Small intestine (tissue), 7 donors: Measurements from ENCODE around the gene INAFM2. TPM values are rescaled to one million over a fixed set of nuclear protein-coding genes. Genes with fewer than 3 reads are reported as not detected.
A peak's percentile ranks its signal among the peaks of the same experiment; 100 is the strongest.

Experiments
- DNase-seq, 2 donors: peaks; one replicate each; pipeline versions ENCODE4 v3.0.0 to v3.0.0-alpha.2; 2013
- FAIRE-seq: peaks from 2 replicates; lab custom pipeline; 2012; peaks lifted over from hg19 to GRCh38; lab: Jason Lieb, UNC
- H3K27ac ChIP-seq, 3 donors: one replicate each; pipeline ENCODE4 v1.5.1; 2013; ENCODE audit warnings: low read length in 2 of 3, mild to moderate bottlenecking in 2 of 3, control low read depth in 1 of 3, inconsistent platforms in 1 of 3, low read depth in 1 of 3, moderate library complexity in 1 of 3
- H3K27me3 ChIP-seq, 3 donors: one replicate each; pipeline ENCODE4 v1.6.1; 2013; ENCODE audit warnings: low read length in 3 of 3, inconsistent platforms in 1 of 3; ENCODE audit not compliant: control insufficient read depth in 3 of 3, insufficient read depth in 3 of 3
- H3K36me3 ChIP-seq, 3 donors: one replicate each; pipeline ENCODE4 v1.6.1; 2013; ENCODE audit warnings: low read length in 3 of 3, inconsistent platforms in 1 of 3, low read depth in 1 of 3, mild to moderate bottlenecking in 1 of 3, moderate library complexity in 1 of 3; ENCODE audit not compliant: control insufficient read depth in 3 of 3, insufficient read depth in 2 of 3
- H3K4me1 ChIP-seq, 3 donors: one replicate each; pipeline ENCODE4 v1.6.1; 2013; ENCODE audit warnings: low read length in 2 of 3, inconsistent platforms in 1 of 3, low read depth in 1 of 3, mild to moderate bottlenecking in 1 of 3, moderate library complexity in 1 of 3; ENCODE audit not compliant: control insufficient read depth in 3 of 3, insufficient read depth in 2 of 3
- H3K4me3 ChIP-seq, 3 donors: one replicate each; pipeline ENCODE4 v1.5.1; 2013; ENCODE audit warnings: low read length in 3 of 3, control low read depth in 1 of 3, inconsistent platforms in 1 of 3, low read depth in 1 of 3, mild to moderate bottlenecking in 1 of 3, moderate library complexity in 1 of 3
- H3K9me3 ChIP-seq, 2 donors: one replicate each; pipeline ENCODE4 v1.6.1; 2013; ENCODE audit warnings: low read depth in 1 of 2, low read length in 1 of 2; ENCODE audit not compliant: control insufficient read depth in 2 of 2, insufficient read depth in 1 of 2
- WGBS, 3 donors: extraction: QIAGEN DNeasy Blood & Tissue Kit; methylation state at CpG; one replicate each; pipeline ENCODE4 v1.1.7; 2013; 5-methylcytosine and 5-hydroxymethylcytosine counted together
- polyA plus RNA-seq, 4 donors: library from polyadenylated mRNA; stranded (reverse) in 3 of 4; unstranded in 1 of 4; fragments of 200-250 nt in 3 of 4; fragments of 120-200 nt in 1 of 4; gene quantifications; one replicate each; pipeline versions ENCODE4 v1.2.1 to v1.2.3, GENCODE V29; 2013
- donor health status: healthy with polysubstance abuse.
- donor health status: control.
- donor health status: control.
- donor health status: Bipolar disorder and iron deficiency.
- donor health status: healthy.

INAFM2 gene
- polyA plus RNA-seq, 4 donors = 4.7 to 10.6 (median 6.5) TPM

DNA sequence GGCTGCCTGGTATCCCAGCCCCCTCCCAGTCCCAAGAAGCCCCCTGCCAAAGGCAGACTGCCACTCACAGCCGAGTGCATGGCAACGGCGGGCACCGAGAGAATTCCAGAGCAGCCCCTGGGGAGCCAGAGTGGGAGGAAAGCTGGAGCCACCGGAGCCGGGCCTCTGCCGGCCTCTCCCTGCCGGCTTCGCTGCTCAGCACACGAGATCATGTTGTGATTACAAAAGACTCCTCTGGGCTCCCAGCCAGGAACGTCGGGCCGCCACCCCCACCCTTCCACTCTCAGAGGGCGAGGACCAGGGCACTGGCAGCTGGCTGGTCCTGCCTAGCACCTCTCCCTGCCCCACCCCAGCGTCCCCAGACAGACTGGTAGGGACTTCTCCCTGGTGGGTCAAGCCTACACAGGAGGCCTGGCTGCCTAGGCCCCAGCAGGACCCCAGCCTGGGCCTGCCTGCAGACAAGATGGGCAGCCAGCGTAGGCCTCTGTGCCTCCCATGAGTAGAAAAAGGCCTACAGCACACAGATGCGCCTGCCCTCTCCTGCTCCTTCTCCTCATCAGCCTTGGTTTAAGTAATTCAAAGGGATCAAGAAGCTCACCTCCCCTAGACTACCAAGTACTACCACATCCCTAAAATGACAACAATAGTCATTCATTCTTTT lies 17.4 kb downstream of the INAFM2 start, which contains the start of gene CCDC9B:
TSS of gene CCDC9B (minus strand) at position 200 of the 661 bp plus-strand sequence. CDS start at position 80, 120 bp downstream.
- FAIRE-seq = no peak
- no peaks in the 10 kb centered on the region for H3K9me3 ChIP-seq
- WGBS, 3 donors = 15 to 24% (median 23%) methylated on average over 16 to 17 of the region's 17 CpGs

DNA sequence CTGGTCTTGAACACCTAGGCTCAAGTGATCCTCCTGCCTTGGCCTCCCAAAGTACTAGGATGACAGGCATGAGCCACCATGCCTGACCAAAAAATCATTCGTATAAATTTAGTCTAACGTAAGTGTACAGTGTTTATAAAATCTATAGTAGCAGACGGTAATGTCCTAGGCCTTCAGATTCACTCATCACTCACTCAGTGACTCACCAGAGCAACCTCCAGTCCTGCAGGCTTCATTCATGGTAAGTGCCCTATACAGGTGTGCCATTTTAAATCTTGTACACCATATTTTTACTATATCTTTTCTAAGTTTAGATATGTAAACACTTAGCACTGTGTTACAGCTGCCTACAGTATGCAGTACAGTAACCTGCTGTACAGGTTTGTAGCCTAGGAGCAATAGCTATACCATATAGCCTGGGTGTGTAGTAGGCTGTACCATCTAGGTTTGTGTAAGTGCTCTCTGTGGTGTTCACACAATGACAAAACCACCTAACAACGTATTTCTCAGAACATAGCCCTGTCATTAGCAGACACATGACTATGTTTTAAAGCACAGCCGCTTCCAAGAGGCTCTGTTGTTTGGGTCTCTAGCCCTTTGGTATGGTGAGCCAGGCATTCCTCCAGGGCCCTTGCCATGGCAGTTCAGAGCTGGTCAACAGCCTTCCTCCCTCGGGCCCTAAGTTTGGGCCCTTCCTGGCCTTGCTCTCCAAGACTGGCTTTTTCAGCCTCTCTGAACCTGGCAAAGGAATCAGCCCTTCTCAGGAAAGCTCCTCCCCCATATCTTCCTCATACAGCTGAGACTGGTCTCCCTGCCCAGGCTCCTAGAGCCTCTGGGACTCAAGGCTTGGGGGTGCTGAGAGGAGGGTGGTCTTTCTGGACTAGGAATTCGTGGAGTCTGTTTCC lies 19.2 kb downstream of the INAFM2 start:
- Histone ChIP-seq H3K4me3 (no peak overlapping the region), H3K36me3 (no peaks in the 10 kb centered on the region), H3K27ac (peak overlapping the region in 2 of 3 donors; percentile 40 to 53), H3K27me3 (no peaks in the 10 kb centered on the region), H3K9me3 (no peaks in the 10 kb centered on the region), H3K4me1 (peaks cover 6 to 91% (median 15%) of the 10 kb centered on the region in 3 donors)
- WGBS, 3 donors = 61 to 66% (median 63%) methylated on average over 7 of the region's 7 CpGs
- DNase-seq = peak; percentile 33 to 46
- FAIRE-seq = no peak

More for the DNA sequence above, 17.4 kb downstream of the INAFM2 start, which contains the start of gene CCDC9B:
- peak; percentile 94 to 95 for DNase-seq
- peak within 1 kb of the TSS; percentile 17 to 52 (median 18) for H3K4me3 ChIP-seq
- H3K27me3 ChIP-seq = no peaks in the 10 kb centered on the region
- H3K4me1 ChIP-seq = peaks cover 3 to 91% (median 11%) of the 10 kb centered on the region in 3 donors
- H3K27ac ChIP-seq = peak within 1 kb of the TSS; percentile 83 to 91 (median 90)
- H3K36me3 ChIP-seq = peaks cover 0 to under 1% (median 0%) of the 10 kb centered on the region in 3 donors

GRCh38 chr15:40343512-40343911 lies 20.0 kb downstream of the INAFM2 start:
- DNase-seq = no peak
- FAIRE-seq = no peak
- WGBS, 3 donors = 81 to 89% (median 86%) methylated on average over 10 of the region's 10 CpGs
- Histone ChIP-seq H3K4me3 (no peak overlapping the region), H3K9me3 (no peaks in the 10 kb centered on the region), H3K36me3 (no peaks in the 10 kb centered on the region), H3K27ac (peak overlapping the region in 2 of 3 donors; percentile 40 to 53), H3K4me1 (peaks cover 6 to 91% (median 17%) of the 10 kb centered on the region in 3 donors), H3K27me3 (no peaks in the 10 kb centered on the region)

DNA sequence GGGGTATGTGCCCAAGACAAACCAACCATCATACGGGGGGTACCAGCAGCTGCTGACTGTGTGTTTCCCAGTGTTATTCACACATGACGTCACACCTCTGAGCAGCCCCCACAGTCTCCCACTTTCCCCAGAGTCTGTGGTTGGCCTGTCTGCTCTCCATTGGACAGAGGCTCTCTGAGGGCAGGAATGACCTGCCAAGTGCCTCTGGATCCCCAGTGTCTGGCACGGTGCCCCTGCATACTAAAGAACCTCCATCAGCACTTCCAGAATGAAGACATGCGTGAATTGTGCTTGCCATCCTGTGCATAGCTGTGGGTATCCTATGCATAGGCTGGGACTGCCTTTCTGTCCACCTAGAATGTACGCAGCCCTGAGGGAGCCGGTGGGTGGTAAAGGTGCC lies 20.7 kb downstream of the INAFM2 start:
- Histone ChIP-seq H3K36me3 (no peaks in the 10 kb centered on the region), H3K9me3 (no peaks in the 10 kb centered on the region), H3K27me3 (no peaks in the 10 kb centered on the region), H3K4me3 (no peak overlapping the region), H3K27ac (no peak overlapping the region), H3K4me1 (peaks cover 10 to 92% (median 18%) of the 10 kb centered on the region in 3 donors)
- no peak for DNase-seq
- whole genome bisulfite sequencing, 3 donors = 39 to 47% (median 44%) methylated on average over 6 of the region's 6 CpGs
- no peak for FAIRE-seq

DNA sequence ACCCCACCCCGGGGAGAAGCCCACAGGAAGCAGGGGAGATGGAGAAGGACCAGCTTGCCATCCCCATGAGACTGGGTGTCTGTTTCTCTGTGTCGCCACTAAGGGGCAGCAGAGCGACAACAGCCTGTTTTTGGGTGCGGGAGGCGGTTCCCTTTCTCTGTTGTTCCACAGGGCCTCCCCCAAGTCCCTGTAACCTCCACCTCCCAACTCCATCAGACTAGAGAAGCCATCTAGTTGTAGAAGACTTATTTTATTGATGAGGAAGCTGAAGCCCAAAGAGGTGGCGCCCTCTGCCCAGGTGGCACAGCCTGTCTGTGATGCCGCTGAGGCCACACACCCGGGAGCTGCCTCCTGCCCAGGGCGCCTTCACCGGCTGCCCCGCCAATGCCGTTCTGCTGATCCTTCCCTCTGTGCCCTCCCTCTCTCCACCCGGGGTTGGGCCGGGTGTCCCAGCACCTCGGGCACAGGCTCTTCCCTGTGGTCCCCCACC lies 21.2 kb downstream of the INAFM2 start:
- H3K4me1 ChIP-seq = peaks cover 10 to 92% (median 17%) of the 10 kb centered on the region in 3 donors
- FAIRE-seq = no peak
- no peaks in the 10 kb centered on the region for H3K36me3 ChIP-seq
- peak; percentile 71 to 85 for DNase-seq
- H3K27ac ChIP-seq = peak overlapping the region; percentile 90 to 97 (median 93)
- no peaks in the 10 kb centered on the region for H3K27me3 ChIP-seq
- H3K4me3 ChIP-seq = peak overlapping the region in 1 of 3 donors; percentile 33
- H3K9me3 ChIP-seq = no peaks in the 10 kb centered on the region
- WGBS, 3 donors = 5 to 25% (median 18%) methylated on average over 12 to 15 of the region's 15 CpGs

- Histone ChIP-seq H3K36me3 (no peaks in the 10 kb centered on the region), H3K9me3 (no peaks in the 10 kb centered on the region), H3K4me3 (peak overlapping the region in 1 of 3 donors; percentile 33), H3K4me1 (peaks cover 10 to 92% (median 13%) of the 10 kb centered on the region in 3 donors), H3K27ac (peak overlapping the region; percentile 90 to 97 (median 93)), H3K27me3 (no peaks in the 10 kb centered on the region)
- peak in 1 of 2 donors; percentile 33 for DNase-seq
- WGBS, 3 donors = 40 to 62% (median 41%) methylated on average over 9 to 10 of the region's 10 CpGs
- FAIRE-seq = no peak
Measured at GRCh38 chr15:40345225-40345866, 21.9 kb downstream of the INAFM2 start.

DNA sequence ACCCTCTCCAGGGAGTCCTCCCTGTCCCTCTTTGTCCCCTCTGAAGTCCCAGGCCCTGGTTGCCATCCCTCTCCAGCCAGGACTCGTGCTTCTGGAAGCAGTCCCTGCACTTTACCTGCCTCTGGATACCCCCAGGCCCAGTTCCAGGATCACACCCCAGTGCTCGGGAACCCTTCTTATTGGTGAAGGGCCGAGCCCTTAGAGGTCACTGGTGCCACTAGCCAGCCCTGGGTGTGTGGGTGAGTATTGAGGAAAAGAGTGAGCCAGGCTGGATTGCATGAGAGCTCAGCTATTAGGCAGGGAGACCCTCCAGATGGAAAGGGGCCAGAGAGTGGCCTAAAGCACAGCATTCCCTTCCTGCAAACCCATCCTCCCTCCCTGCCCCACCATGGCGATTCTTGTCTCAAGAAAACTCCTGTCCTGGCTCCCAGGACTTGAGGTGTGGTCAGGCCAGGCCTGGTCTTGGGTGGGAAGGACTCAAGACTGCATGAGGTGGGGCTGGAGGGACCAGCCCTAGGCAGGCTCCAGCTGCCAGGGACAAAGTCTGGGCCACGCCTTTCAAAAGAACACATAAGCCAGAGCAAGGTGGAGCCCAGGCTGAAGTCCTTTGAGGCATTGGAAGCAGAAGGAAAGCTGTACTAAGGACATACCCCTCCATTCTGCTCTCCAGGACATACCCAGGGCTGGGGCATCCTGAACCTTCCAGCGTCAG lies 22.5 kb downstream of the INAFM2 start:
- Histone ChIP-seq H3K36me3 (no peaks in the 10 kb centered on the region), H3K4me3 (no peak overlapping the region), H3K27me3 (no peaks in the 10 kb centered on the region), H3K4me1 (peaks cover 10 to 89% (median 12%) of the 10 kb centered on the region in 3 donors), H3K27ac (peak overlapping the region; percentile 90 to 99 (median 97)), H3K9me3 (no peaks in the 10 kb centered on the region)
- peak; percentile 96 to 99 for DNase-seq
- 22 to 61% (median 40%) methylated on average over 6 of the region's 6 CpGs for WGBS, 3 donors
- FAIRE-seq = no peak
